Aorta (tissue), 5 donors: ENCODE data around the gene STON2. TPM values are rescaled to one million over a fixed set of nuclear protein-coding genes. Genes with fewer than 3 reads are reported as not detected.
"Not testable (repeated sequence)": the region's sequence is repeated elsewhere in the genome, so short reads cannot be mapped to it uniquely, and the experiment has no call there.

Experiments used
- ATAC-seq: fragments of 200-7000 bp; cut with Tn5 transposase; one replicate; pipeline ENCODE4 v1.9.1; 2022; ENCODE audit warnings: moderate library complexity; ENCODE audit not compliant: low FRiP score
- DNase-seq, 2 donors: peaks; one replicate each; pipeline ENCODE4 v3.0.0-alpha.2; 2020
- H3K27ac ChIP-seq, 2 donors: one replicate each; pipeline ENCODE4 v1.5.1; 2013; ENCODE audit warnings: low read length in 2 of 2, mild to moderate bottlenecking in 2 of 2, moderate library complexity in 2 of 2, control low read depth in 1 of 2, inconsistent platforms in 1 of 2, low read depth in 1 of 2
- H3K27me3 ChIP-seq, 2 donors: one replicate each; pipeline ENCODE4 v1.6.1; 2013; ENCODE audit warnings: control low read depth in 1 of 2, low read length in 1 of 2, mild to moderate bottlenecking in 1 of 2, moderate library complexity in 1 of 2; ENCODE audit not compliant: insufficient read depth in 2 of 2, control insufficient read depth in 1 of 2
- H3K36me3 ChIP-seq, 2 donors: one replicate each; pipeline ENCODE4 v1.6.1; 2013; ENCODE audit warnings: control low read depth in 1 of 2, low read length in 1 of 2, mild to moderate bottlenecking in 1 of 2; ENCODE audit not compliant: insufficient read depth in 2 of 2, control insufficient read depth in 1 of 2
- H3K4me1 ChIP-seq, 2 donors: one replicate each; pipeline ENCODE4 v1.6.1; 2013; ENCODE audit warnings: low read length in 2 of 2, control low read depth in 1 of 2, mild to moderate bottlenecking in 1 of 2, moderate library complexity in 1 of 2; ENCODE audit not compliant: insufficient read depth in 2 of 2, control insufficient read depth in 1 of 2
- H3K4me3 ChIP-seq, 2 donors: one replicate each; pipeline ENCODE4 v1.5.1; 2013; ENCODE audit warnings: low read length in 2 of 2, control low read depth in 1 of 2, mild to moderate bottlenecking in 1 of 2
- H3K9me3 ChIP-seq: one replicate; pipeline ENCODE4 v1.6.1; 2013; ENCODE audit warnings: mild to moderate bottlenecking, low read length; ENCODE audit not compliant: control insufficient read depth
- WGBS, 2 donors: extraction: QIAGEN DNeasy Blood & Tissue Kit; methylation state at CpG; one replicate each; pipeline ENCODE4 v1.1.7; 2013; 5-methylcytosine and 5-hydroxymethylcytosine counted together
- intact Hi-C, 2 donors: fragments of 100-400 bp; cut with DNase I; formaldehyde crosslinking; loops; one replicate each; pipeline versions ENCODE4 v1.14.2 to v1.15.0; 2022
- polyA plus RNA-seq, 2 donors: library from polyadenylated mRNA; stranded (reverse); fragments of 200-250 nt; gene quantifications; one replicate each; pipeline ENCODE4 v1.2.3, GENCODE V29; 2013
- total RNA-seq, 2 donors: library from RNA; stranded (reverse); fragmentation: NEBNext Ultra II Directional; extraction: Animal tissue kit (Norgen Biotek cat#: 25700); gene quantifications; one replicate each; pipeline ENCODE4 v1.2.1, GENCODE V29; 2021
- donor health status: healthy with polysubstance abuse.
- donor health status: Bipolar disorder and iron deficiency.
- donor health status: DM: no; HTN: no; CAD: no.
- donor health status: DM: no; HTN: no; CAD: no.
- donor health status: DM: yes; HTN: yes; CAD: no.

Gene STON2
- total and polyA plus RNA-seq, 4 donors: 0.03 to 20.5 (median 6.3) TPM

DNA sequence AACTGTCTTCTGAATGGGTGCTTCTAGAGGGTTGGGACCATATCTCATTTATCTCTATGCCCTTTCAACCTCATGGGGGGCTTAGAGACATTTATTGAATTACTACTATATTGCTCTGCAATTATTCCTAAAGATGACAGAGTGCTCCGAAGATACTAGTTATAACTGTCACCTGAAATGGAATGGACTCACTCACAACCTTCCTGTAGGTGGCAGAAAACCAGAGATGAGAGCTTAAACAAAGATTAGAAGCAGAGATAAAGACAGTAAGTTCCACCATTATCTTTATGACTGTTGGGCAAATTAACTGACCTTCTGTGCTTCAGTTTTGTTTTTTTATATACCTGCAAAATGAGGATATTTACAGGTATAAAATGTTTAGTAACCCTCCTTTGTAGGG lies 147.8 kb downstream of the STON2 start:
- no peaks in the 10 kb centered on the region for H3K4me1 ChIP-seq
- ATAC-seq (no peak), DNase-seq (no peak)
- no peak overlapping the region for H3K27ac ChIP-seq
- peaks cover 4% of the 10 kb centered on the region for H3K9me3 ChIP-seq
- H3K36me3 ChIP-seq: no peaks in the 10 kb centered on the region
- H3K27me3 ChIP-seq: no peaks in the 10 kb centered on the region
- intact Hi-C loops: no loop called here
- 63 to 68% methylated on average over 1 of the region's 1 CpG for WGBS, 2 donors
- H3K4me3 ChIP-seq: no peak overlapping the region

DNA sequence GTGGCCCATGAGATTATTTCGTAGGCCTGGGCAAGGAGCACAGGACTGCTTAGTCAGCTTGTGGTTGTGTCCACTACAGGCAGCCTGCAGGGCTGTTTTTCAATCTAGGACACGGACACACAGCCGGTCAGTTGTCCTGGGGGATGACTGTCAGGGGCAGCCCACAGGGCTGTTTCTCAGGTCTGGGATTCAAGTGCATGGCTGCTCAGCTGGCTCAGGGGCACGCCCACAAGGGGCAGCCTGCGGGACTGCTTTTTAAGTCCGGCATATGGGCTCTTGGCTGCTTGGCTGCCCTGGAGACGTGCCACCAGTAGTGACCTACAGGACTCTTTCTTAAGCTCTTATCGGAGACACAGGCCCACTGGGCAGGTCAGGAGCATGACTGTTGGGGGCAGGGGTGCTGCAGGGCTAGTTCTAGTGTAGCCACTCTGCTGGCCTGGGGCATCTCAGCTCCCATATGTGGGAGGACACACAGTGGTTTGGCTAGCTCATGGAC lies 152.8 kb downstream of the STON2 start:
- Histone ChIP-seq H3K27ac (no peak overlapping the region), H3K27me3 (no peaks in the 10 kb centered on the region), H3K4me1 (no peaks in the 10 kb centered on the region), H3K4me3 (no peak overlapping the region), H3K36me3 (no peaks in the 10 kb centered on the region), H3K9me3 (peaks cover 2% of the 10 kb centered on the region)
- ATAC-seq (no peak), DNase-seq (no peak)
- intact Hi-C loops: no loop called here
- WGBS, 2 donors: 64 to 69% methylated on average over 8 of the region's 8 CpGs

DNA sequence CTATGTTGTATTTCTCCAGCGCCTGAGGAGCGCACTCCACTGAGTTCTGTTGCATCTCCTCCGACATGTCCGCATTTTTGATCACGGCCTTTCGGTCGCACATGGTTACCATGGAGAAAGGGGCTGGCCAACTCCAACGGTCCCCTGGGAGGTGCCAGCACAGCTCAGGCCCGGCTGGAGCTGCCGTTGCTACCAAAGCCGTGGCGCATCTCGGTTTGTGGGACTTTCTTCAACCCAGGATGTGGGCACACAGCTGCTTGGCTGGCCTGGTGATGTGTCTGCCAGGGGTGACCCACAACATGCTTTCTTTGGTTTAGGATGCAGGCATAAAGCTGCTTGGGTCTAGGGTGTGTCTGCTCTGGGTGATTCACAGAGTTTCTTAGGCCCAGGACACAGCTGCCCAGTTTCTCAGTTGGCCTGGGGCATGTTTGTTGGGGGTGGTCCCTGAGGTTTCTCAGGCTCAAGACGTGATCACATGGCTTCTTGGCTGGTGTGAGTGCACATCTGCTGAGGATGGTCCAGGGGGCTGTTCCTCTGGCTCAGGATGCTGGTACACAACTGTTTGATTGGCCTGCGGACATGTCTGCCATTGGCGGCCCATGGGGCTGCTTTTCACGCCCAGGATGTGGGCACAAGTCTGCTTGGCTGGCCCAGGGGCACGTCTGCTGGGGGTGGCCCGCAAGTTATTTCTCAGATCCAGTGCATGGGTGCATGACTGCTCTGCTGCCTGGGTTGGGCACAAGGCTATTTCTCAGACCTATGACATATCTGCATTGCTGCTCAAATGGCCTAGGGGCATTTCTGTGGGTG lies 153.5 kb downstream of the STON2 start:
- no peaks in the 10 kb centered on the region for H3K4me1 ChIP-seq
- H3K36me3 ChIP-seq: no peaks in the 10 kb centered on the region
- peaks cover 2% of the 10 kb centered on the region for H3K9me3 ChIP-seq
- no peak overlapping the region for H3K4me3 ChIP-seq
- ATAC-seq: no peak
- DNase-seq: no peak
- no peaks in the 10 kb centered on the region for H3K27me3 ChIP-seq
- intact Hi-C loops: no loop called here
- 86 to 87% methylated on average over 19 of the region's 19 CpGs for WGBS, 2 donors
- H3K27ac ChIP-seq: no peak overlapping the region

DNA sequence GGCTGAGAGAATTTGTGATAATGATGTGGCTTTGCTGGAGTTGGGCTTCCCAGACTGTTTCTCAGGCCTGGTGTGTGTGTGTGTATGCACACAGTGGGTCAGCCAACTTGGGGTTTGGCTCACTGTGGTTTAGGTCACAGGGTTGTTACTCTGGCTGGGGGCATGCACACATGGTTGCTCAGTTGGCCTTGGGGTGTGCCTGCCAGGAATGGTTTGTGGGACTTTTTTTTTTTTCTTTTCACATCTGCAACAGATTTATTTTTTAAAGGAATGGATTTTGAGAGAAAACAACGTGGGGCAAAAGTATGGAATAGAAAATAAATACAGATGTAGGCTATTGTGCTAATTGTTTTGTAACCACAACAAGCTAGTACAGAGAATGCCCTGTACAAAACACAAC lies 154.4 kb downstream of the STON2 start:
- WGBS, 2 donors: 42 to 51% methylated on average over 1 of the region's 1 CpG
- intact Hi-C loops: no loop called here

DNA sequence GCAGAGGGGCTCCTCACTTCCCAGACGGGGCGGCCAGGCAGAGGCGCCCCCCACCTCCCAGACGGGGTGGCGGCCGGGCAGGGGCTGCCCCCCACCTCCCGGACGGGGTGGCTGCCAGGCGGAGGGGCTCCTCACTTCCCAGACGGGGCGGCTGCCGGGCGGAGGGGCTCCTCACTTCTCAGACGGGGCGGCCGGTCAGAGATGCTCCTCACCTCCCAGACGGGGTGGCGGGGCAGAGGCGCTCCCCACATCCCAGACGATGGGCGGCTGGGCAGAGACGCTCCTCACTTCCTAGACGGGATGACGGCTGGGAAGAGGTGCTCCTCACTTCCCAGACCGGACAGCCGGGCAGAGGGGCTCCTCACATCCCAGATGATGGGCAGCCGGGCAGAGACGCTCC lies 155.7 kb downstream of the STON2 start:
- DNase-seq, H3K9me3 ChIP-seq, H3K4me1 ChIP-seq, ATAC-seq, H3K36me3 ChIP-seq, intact Hi-C loops, H3K27ac ChIP-seq, H3K4me3 ChIP-seq, H3K27me3 ChIP-seq: not testable (repeated sequence)
- 92 to 95% methylated on average over 19 to 28 of the region's 28 CpGs for WGBS, 2 donors

More for the DNA sequence above, 154.4 kb downstream of the STON2 start:
- no peaks in the 10 kb centered on the region for H3K4me1 ChIP-seq
- ATAC-seq (no peak), DNase-seq (no peak)
- no peaks in the 10 kb centered on the region for H3K27me3 ChIP-seq
- H3K36me3 ChIP-seq: no peaks in the 10 kb centered on the region
- H3K4me3 ChIP-seq: no peak overlapping the region
- H3K27ac ChIP-seq: no peak overlapping the region
- peaks cover 2% of the 10 kb centered on the region for H3K9me3 ChIP-seq

DNA sequence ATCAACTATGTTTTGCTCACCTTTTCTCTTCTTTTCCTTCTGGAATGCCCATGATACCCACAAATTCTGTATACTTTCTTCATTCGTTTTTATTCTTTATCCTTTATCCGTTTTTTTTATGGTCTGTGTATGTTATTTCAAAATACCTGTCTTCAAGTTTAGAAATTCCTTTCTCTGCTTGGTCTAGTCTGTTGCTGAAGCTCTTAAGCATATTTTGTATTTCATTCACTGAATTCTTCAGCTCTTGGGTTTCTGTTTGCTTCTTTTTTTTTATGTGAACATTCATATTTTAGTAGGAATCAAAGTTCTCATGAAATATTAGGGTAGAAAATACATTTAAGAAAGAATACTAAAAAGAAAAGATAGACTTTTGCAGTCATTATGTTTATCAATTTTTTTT lies 156.6 kb downstream of the STON2 start:
- Histone ChIP-seq H3K4me3 (no peak overlapping the region), H3K27me3 (no peaks in the 10 kb centered on the region), H3K9me3 (no peaks in the 10 kb centered on the region), H3K4me1 (no peaks in the 10 kb centered on the region), H3K36me3 (no peaks in the 10 kb centered on the region), H3K27ac (no peak overlapping the region)
- ATAC-seq (no peak), DNase-seq (no peak)
- intact Hi-C loops: no loop called here
- WGBS, 2 donors: 72 to 77% methylated on average over 2 of the region's 2 CpGs

DNA sequence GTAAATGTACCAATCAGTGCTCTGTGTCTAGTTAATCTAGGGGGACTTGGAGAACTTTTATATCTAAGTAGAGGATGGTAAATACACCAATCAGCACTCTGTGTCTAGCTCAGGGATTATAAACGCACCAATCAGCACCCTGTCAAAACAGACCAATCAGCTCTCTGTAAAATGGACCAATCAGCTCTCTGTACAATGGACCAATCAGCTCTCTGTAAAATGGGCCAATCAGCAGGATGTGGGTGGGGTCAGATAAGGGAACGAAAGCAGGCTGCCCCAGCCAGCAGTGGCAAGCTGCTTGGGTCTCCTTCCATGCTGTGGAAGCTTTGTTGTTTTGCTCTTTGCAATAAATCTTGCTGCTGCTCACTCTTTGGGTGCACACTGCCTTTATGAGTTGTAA lies 163.3 kb downstream of the STON2 start:
- H3K4me1 ChIP-seq, intact Hi-C loops, H3K4me3 ChIP-seq, H3K27ac ChIP-seq, DNase-seq, H3K9me3 ChIP-seq, H3K27me3 ChIP-seq, H3K36me3 ChIP-seq, ATAC-seq: not testable (repeated sequence)
- 62 to 65% methylated on average over 2 of the region's 2 CpGs for WGBS, 2 donors

DNA sequence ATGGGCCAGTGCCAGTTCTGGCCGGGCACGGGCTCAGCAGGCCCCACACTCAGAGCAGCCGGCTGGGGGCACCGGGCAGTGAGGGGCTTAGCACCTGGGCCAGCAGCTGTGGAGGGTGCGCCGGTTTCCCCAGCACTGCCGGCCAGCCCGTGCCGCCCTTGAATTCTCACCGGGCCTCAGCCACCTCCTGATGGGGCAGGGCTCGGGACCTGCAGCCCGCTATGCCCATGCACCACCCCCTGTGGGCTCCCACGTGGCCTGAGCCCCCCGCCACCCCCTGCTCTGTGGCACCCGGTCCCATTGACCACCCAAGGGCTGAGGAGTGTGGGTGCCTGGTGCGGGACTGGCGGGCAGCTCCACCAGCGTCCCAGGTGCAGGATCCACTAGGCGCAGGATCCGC lies 164.0 kb downstream of the STON2 start:
- no peaks in the 10 kb centered on the region for H3K4me1 ChIP-seq
- H3K36me3 ChIP-seq: no peaks in the 10 kb centered on the region
- no peak overlapping the region for H3K27ac ChIP-seq
- 94 to 95% methylated on average over 17 to 20 of the region's 20 CpGs for WGBS, 2 donors
- H3K9me3 ChIP-seq: no peaks in the 10 kb centered on the region
- DNase-seq (no peak), ATAC-seq (peak; percentile 44)
- H3K27me3 ChIP-seq: no peaks in the 10 kb centered on the region
- intact Hi-C loops: no loop called here
- H3K4me3 ChIP-seq: no peak overlapping the region

DNA sequence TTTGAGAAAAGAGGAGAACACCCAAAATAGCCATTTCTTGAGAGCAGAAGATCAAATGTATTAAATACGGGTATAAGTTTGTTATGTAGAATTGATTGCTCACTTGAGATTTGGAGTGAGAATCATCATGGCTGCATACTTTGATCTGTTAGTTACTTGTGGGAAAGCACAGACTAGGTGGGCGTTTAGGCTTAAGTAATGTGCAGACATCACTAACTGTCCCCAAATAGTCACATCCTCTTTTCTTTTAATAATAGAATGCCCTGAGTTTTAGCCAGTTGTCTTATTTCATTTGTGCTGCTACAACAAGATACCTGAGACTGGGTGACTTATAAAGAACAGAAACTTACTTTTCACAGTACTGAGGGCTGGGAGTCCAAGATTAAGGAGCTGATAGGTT lies 165.0 kb downstream of the STON2 start:
- intact Hi-C loops: no loop called here
- no peaks in the 10 kb centered on the region for H3K27me3 ChIP-seq
- H3K4me1 ChIP-seq: no peaks in the 10 kb centered on the region
- ATAC-seq: no peak
- 48 to 52% methylated on average over 2 of the region's 2 CpGs for WGBS, 2 donors
- no peaks in the 10 kb centered on the region for H3K36me3 ChIP-seq
- H3K27ac ChIP-seq: no peak overlapping the region
- H3K9me3 ChIP-seq: no peaks in the 10 kb centered on the region
- H3K4me3 ChIP-seq: no peak overlapping the region
- DNase-seq: no peak
